CD1c-positive myeloid dendritic cell (primary cell): ENCODE results near the gene SPON1.
"Not testable (repeated sequence)": the region's sequence is repeated elsewhere in the genome, so short reads cannot be mapped to it uniquely, and the experiment has no call there.

Experiments
- DNase-seq: peaks from one replicate; pipeline ENCODE4 v3.0.0-alpha.2; 2016; ENCODE audit errors: extremely low spot score

The SPON1 gene

GRCh38 chr11:13983081-13983751, 20.7 kb downstream of the SPON1 start:
- DNase-seq, result no peak

DNA sequence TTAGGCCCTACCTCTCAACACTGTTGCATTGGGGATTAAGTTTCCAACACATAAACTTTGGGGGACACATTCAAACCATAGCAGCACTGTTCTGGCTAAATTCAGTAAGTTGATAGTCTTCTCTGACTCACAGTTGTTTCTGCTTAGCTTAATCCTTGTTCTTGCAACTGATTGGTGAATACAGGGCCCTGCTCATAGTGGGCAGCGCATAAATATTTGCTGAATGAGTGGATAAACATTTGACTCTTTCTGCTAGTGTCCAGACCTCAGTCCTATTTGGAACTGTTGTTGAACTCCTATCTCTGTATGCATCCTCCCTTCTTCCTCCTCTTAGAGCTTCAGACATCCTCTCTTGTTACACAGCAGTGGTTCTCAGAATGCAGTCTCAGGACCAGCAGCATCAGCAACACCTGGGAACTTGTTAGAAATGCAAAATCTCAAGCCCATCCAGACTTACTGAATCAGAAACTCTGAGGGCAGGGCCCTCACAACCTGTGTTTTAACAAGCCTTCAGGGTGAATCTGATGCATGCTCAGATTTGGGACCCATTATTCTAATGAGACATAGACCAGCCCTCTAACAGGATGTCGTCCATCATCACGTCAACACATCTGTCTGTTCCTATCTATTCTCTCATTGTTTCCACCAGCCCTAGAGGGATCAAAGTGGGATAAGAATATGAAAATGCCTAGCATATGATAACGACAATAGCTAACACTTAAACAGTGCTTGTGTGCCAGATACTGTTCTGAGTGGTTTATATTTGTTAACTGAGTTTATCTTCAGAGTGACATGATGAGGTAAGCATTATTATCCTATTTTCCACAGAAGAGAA, 22.3 kb downstream of the SPON1 start:
- no peak for DNase-seq

GRCh38 chr11:13986695-13987094, 24.2 kb downstream of the SPON1 start:
- DNase-seq, result not testable (repeated sequence)

DNA sequence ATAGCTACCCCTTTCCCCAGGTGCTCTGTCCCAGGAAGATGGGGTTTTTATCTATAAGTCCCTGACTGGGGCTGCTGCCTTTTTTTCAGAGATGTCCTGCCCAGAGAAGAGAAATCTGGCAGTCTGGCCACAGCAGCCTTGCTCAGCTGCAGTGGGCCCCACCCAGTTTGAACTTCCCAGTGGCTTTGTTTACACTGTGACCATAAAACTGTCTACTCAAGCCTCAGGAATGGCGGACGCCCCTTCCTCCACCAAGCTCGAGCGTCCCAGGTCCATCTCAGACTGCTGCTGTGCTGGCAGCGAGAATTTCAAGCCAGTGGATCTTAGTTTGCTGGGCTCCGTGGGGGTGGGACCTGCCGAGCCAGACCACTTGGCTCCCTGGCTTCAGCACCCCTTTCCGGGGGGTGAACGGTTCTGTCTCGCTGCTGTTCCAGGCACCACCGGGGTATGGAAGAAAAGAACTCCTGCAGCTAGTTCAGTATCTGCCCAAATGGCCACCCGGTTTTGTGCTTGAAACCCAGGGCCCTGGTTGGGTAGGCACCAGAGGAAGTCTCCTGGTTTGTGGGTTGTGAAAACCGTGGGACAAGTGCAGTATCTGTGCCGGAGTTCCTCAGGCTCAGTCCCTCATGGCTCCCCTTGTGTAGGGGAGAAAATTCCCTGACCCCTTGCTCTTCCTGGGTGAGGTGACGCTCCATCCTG, 29.8 kb downstream of the SPON1 start:
- not testable (repeated sequence) for DNase-seq

- DNase-seq, result no peak
These were observed 30.7 kb downstream of the SPON1 start for GRCh38 chr11:13993096-13993765.

DNA sequence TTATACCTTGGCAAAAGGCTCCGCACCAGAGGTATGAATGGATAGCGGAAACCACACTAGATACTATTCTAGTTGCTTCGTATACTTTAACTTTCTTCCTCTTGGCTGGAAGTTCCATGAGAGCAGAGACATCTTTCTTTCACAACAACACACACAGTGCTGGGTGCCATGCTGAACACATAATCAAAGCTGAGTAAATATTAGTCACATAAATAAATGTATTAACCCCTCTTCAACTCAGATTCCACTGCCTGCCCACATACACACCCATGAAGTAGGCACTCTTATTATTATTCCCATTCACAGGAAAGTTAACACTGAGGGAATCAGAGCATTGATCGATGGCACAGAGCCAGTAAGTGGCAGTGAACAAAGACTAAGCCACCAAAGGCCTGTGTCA, 35.4 kb downstream of the SPON1 start:
- no peak for DNase-seq

- no peak for DNase-seq
These were observed 37.2 kb downstream of the SPON1 start for GRCh38 chr11:13999704-14000103.

DNA sequence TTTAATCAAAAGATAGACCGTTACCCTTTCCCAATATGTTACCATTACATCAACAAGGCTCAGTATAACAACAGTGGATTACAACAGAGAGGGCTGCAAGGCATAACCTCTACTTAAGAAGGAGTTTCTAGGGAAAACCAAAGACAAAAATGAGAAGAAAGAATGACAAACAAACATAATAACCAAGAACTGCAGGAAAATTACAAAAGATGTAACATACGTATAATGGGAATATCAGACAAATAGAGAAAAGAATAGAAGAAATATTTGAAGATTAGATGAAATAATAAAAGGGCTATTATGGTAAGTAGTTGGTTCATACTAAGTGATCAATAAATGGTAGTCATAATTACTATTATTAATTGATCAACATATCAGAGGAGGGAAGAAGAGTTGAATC, 39.1 kb downstream of the SPON1 start:
- DNase-seq, result no peak

- DNase-seq, result no peak
These were observed 45.0 kb downstream of the SPON1 start for GRCh38 chr11:14007566-14007965.

- DNase-seq, result no peak
These were observed 48.1 kb downstream of the SPON1 start for GRCh38 chr11:14010665-14011064.

DNA sequence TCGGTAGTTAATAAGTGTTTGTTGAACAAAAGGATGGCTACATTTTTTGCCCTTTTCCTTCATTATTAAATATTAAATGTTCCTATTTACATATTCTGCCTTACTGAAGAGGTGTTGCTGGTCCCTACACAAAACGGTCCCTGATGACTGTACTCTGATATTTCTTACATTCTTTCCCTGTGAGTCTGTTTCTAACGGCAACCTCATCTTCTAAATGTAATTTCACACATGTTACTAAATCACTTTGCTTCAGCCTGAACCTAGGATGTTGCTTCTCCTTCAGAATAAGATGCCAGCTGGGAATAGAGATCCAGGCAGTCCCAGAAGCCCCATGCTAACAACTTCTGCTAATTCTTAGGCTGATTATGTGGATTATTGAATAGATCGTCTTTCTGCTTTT, 50.3 kb downstream of the SPON1 start:
- no peak for DNase-seq

GRCh38 chr11:14015711-14016110, 53.2 kb downstream of the SPON1 start:
- no peak for DNase-seq

DNA sequence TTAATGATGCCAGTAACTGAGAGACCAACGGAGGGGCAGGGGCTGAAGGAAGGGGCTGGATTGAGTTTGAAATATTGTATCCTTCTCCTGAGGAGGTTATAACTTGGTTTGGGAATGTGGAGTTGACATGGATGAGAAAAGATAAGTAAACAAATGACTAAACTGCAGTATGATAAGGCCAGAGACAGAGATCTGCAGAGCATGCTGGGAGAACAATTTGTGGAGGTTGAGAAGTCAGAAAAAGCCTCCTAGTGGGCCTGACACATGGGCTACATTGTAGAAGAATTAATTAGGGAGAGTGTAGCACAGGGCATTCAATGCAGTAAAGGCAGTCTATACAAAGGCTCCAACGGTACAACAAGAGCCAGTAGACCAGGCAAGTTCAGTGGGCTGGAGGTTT, 55.9 kb downstream of the SPON1 start:
- no peak for DNase-seq

GRCh38 chr11:14021738-14022137, 59.2 kb downstream of the SPON1 start:
- DNase-seq, result no peak

- no peak for DNase-seq
These were observed 59.7 kb downstream of the SPON1 start for GRCh38 chr11:14022251-14022650.

- DNase-seq, result no peak
These were observed 60.3 kb downstream of the SPON1 start for GRCh38 chr11:14022821-14023220.

- DNase-seq, result no peak
These were observed 64.4 kb downstream of the SPON1 start for GRCh38 chr11:14026961-14027360.

GRCh38 chr11:14027525-14027924, 65.0 kb downstream of the SPON1 start:
- DNase-seq, result no peak

GRCh38 chr11:14029440-14029839, 66.9 kb downstream of the SPON1 start:
- DNase-seq, result no peak

DNA sequence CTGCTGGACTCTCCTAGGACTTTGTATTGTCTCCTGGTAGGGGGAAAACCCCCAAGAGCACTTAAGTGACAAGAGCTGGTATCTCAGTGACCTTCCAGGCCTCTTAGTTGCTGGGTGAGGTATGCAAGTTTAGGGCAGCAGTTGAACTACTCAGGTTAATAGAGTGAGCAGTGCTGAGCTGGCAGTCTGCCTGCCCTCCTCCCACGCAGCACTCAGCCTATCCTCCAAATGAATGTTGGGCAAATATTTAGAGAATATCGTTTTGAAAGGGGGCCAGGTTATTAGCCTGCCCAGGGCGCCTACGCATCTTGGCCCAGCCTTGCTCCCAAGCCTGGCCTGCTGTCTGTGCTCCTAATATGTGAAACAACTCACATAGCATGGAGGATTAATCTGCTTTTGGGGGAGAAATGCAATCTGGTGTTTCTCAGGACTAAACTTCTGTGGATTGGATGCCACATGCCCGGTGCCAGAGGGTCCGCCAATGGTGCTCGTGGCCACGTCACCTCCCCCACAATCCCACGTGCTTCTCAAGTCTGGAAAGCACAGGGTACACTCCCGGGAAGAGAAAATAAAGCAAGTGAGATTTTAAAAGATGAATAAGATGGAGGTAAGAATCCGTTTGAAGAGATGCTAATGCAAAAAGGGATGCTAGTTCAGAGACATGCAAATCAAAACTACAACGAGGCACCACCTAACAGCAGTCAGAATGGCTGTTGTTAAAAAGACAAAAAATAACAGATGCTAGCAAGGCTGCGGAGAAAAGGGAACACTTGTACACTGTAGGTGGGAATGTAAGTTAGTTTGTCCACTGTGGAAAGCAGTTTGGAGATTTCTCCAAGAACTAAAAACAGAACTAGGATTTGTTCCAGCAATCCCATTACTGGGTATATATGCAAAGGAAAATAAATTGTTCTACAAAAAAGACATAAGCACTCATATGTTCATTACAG, 67.7 kb downstream of the SPON1 start:
- no peak for DNase-seq

DNA sequence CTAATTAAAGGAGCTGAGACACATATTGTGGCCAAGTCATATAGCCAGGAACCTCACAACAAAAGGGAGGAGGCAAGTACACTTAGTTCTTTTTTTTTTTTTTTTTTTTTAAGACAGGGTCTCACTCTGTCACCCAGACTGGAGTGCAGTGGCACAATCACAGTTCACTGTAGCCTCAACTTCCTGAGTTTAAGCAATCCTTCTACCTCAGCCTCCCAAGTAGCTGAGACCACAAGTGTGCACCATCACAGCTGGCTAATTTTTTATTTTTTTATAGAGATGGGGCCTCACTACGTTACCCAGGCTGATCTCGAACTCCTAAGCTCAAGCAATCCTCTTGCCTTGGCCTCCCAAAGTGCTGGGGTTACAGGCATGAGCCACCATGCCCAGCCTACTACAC, 73.0 kb downstream of the SPON1 start:
- DNase-seq, result not testable (repeated sequence)
